Neuronal stem cell (in vitro differentiated cells): Measurements from ENCODE around the gene KCNIP4.

Source experiments
- DNase-seq: peaks from one replicate; pipeline ENCODE4 v3.0.0-alpha.2; 2013; ENCODE audit warnings: low spot score
- H2AFZ ChIP-seq: one replicate; pipeline ENCODE4 v1.6.1; 2013; ENCODE audit warnings: mild to moderate bottlenecking, low read length, inconsistent platforms
- H2AK5ac ChIP-seq: 2 replicates; pipeline ENCODE4 v1.6.1; 2013; ENCODE audit warnings: low read depth, mild to moderate bottlenecking, inconsistent platforms, low read length, moderate library complexity, mixed read lengths
- H2BK120ac ChIP-seq: 2 replicates; pipeline ENCODE4 v1.6.1; 2013; ENCODE audit warnings: low read depth, mild to moderate bottlenecking, inconsistent platforms, low read length, moderate library complexity, mixed read lengths
- H2BK12ac ChIP-seq: one replicate; pipeline ENCODE4 v1.6.1; 2013; ENCODE audit warnings: low read length, inconsistent platforms
- H2BK15ac ChIP-seq: 2 replicates; pipeline ENCODE4 v1.6.1; 2013; ENCODE audit warnings: mild to moderate bottlenecking, low read length, inconsistent platforms, mixed read lengths
- H2BK5ac ChIP-seq: one replicate; pipeline ENCODE4 v1.6.1; 2013; ENCODE audit warnings: inconsistent platforms, mild to moderate bottlenecking, low read length, moderate library complexity
- H3K14ac ChIP-seq: one replicate; pipeline ENCODE4 v1.6.1; 2013; ENCODE audit warnings: low read length, inconsistent platforms
- H3K18ac ChIP-seq: 2 replicates; pipeline ENCODE4 v1.6.1; 2013; ENCODE audit warnings: low read length, inconsistent platforms
- H3K23ac ChIP-seq: 2 replicates; pipeline ENCODE4 v1.6.1; 2013; ENCODE audit warnings: low read depth, mild to moderate bottlenecking, mixed read lengths, low read length, inconsistent platforms; ENCODE audit not compliant: poor library complexity
- H3K27ac ChIP-seq: replicated peaks from 3 replicates; pipeline ENCODE4 v1.5.1; 2013; ENCODE audit warnings: low read length, inconsistent platforms
- H3K27me3 ChIP-seq, 3 experiments: 2 replicates each; pipeline ENCODE4 v1.6.1; 2013; ENCODE audit warnings: low read length in 3 of 3, mild to moderate bottlenecking in 2 of 3, inconsistent platforms in 1 of 3, low read depth in 1 of 3, mixed read lengths in 1 of 3, moderate library complexity in 1 of 3; ENCODE audit not compliant: control insufficient read depth in 3 of 3, insufficient read depth in 3 of 3
- H3K36me3 ChIP-seq, 2 donors: replicated peaks in 1 of 2; 2 replicates each; pipeline ENCODE4 v1.6.1; 2013; ENCODE audit warnings: low read length in 2 of 2; ENCODE audit not compliant: control insufficient read depth in 2 of 2, insufficient read depth in 2 of 2
- H3K4ac ChIP-seq: 2 replicates; pipeline ENCODE4 v1.6.1; 2013; ENCODE audit warnings: inconsistent platforms, mild to moderate bottlenecking, low read length, moderate library complexity
- H3K4me1 ChIP-seq, 2 donors: 1 replicate in 1 of 2; 2 replicates in 1 of 2; pipeline ENCODE4 v1.6.1; 2013; ENCODE audit warnings: low read length in 2 of 2, low read depth in 1 of 2; ENCODE audit not compliant: control insufficient read depth in 2 of 2, insufficient read depth in 1 of 2
- H3K4me2 ChIP-seq: one replicate; pipeline ENCODE4 v1.6.1; 2013; ENCODE audit warnings: mild to moderate bottlenecking, low read length, inconsistent platforms; ENCODE audit not compliant: insufficient read depth, poor library complexity, severe bottlenecking
- H3K4me3 ChIP-seq, 2 donors: 2 replicates each; pipeline ENCODE4 v1.5.1; 2013; ENCODE audit warnings: low read length in 2 of 2, mild to moderate bottlenecking in 2 of 2, inconsistent platforms in 1 of 2, moderate library complexity in 1 of 2
- H3K79me1 ChIP-seq: one replicate; pipeline ENCODE4 v1.6.1; 2013; ENCODE audit warnings: low read depth, mild to moderate bottlenecking, inconsistent platforms, low read length, moderate library complexity
- H3K9ac ChIP-seq: one replicate; pipeline ENCODE4 v1.6.1; 2013; ENCODE audit warnings: mild to moderate bottlenecking, low read depth, low read length, inconsistent platforms; ENCODE audit not compliant: poor library complexity
- H3K9me3 ChIP-seq, 2 donors: replicated peaks in 1 of 2; 2 replicates each; pipeline versions ENCODE3 to v1.6.1; 2013; ENCODE audit warnings: low read length in 2 of 2, mild to moderate bottlenecking in 2 of 2, inconsistent platforms in 1 of 2, low read depth in 1 of 2, mixed read lengths in 1 of 2, moderate library complexity in 1 of 2; ENCODE audit not compliant: control insufficient read depth in 2 of 2, insufficient read depth in 1 of 2
- H4K8ac ChIP-seq: one replicate; pipeline ENCODE4 v1.6.1; 2013; ENCODE audit warnings: low read depth, mild to moderate bottlenecking, inconsistent platforms, low read length, moderate library complexity
- H4K91ac ChIP-seq: one replicate; pipeline ENCODE4 v1.6.1; 2013; ENCODE audit warnings: low read length, low read depth, mild to moderate bottlenecking, inconsistent platforms; ENCODE audit not compliant: poor library complexity
- WGBS, 2 donors: extraction: QIAGEN DNeasy Blood & Tissue Kit; methylation state at CpG; one replicate each; pipeline ENCODE4 v1.1.7; 2013; ENCODE audit warnings: missing lambda C conversion rate in 2 of 2, mixed read lengths in 1 of 2; ENCODE audit not compliant: insufficient read length in 2 of 2, insufficient replicate concordance in 1 of 2; ENCODE audit errors: extremely low coverage in 2 of 2; 5-methylcytosine and 5-hydroxymethylcytosine counted together

Gene KCNIP4

GRCh38 chr4:20679951-20680350 is 1268.6 kb downstream of the KCNIP4 start:
- Histone ChIP-seq H2BK12ac (no peak overlapping the region), H3K4me2 (no peak overlapping the region), H3K27ac (no peak overlapping the region), H3K23ac (no peak overlapping the region), H3K9ac (no peak overlapping the region), H2BK5ac (no peak overlapping the region), H3K4me3 (no peak overlapping the region), H2BK120ac (no peak overlapping the region), H3K9me3 (peaks cover 2 to 3% of the 10 kb centered on the region in 2 donors), H4K8ac (no peak overlapping the region), H2BK15ac (no peak overlapping the region), H2AK5ac (no peak overlapping the region), H3K79me1 (no peaks in the 10 kb centered on the region), H3K27me3 (no peaks in the 10 kb centered on the region), H3K36me3 (no peaks in the 10 kb centered on the region), H3K4ac (no peak overlapping the region), H3K14ac (no peak overlapping the region), H4K91ac (no peak overlapping the region), H3K18ac (no peak overlapping the region), H3K4me1 (no peaks in the 10 kb centered on the region), H2AFZ (no peak overlapping the region)
- no CpG with 5 or more reads among the region's 1 CpG for WGBS, 2 donors
- no peak for DNase-seq
